SK-N-SH treated with all-trans-retinoic acid at 6 μM for 48 hours (cell line): ENCODE results near the gene ADAMTS17.

Source experiments
- ATAC-seq: fragments of 200-7000 bp; cut with Tn5 transposase; 3 replicates; pipeline ENCODE4 v1.9.1; 2020; ENCODE audit warnings: mild to moderate bottlenecking, moderate library complexity
- ARNTL ChIP-seq: fragments of 450-650 bp; formaldehyde crosslinking; IDR thresholded peaks from 2 replicates; pipeline ENCODE4 v1.5.0; 2020; ENCODE audit warnings: low read depth, mild to moderate bottlenecking, moderate library complexity, borderline replicate concordance
- BACH2 ChIP-seq: fragments of 250-450 bp; sonication (Bioruptor Pico); IDR thresholded peaks from 2 replicates; pipeline ENCODE4 v1.9.0; 2021; ENCODE audit warnings: mild to moderate bottlenecking, borderline replicate concordance
- CREB5 ChIP-seq: fragments of 250-450 bp; sonication (Bioruptor Pico); IDR thresholded peaks from 2 replicates; pipeline ENCODE4 v1.5.1; 2020; ENCODE audit warnings: low read depth, mild to moderate bottlenecking, moderate library complexity
- CSDC2 ChIP-seq: fragments of 250-450 bp; sonication (Bioruptor Pico); IDR thresholded peaks from 2 replicates; pipeline ENCODE4 v1.5.0; 2020; ENCODE audit warnings: mild to moderate bottlenecking, moderate library complexity
- ESRRG ChIP-seq: fragments of 250-450 bp; sonication (Bioruptor Pico); IDR thresholded peaks from 2 replicates; pipeline ENCODE4 v1.6.1; 2021; ENCODE audit warnings: mild to moderate bottlenecking
- GLIS3 ChIP-seq: fragments of 250-450 bp; sonication (Bioruptor Pico); IDR thresholded peaks from 2 replicates; pipeline ENCODE4 v1.5.0; 2020; ENCODE audit warnings: mild to moderate bottlenecking, moderate library complexity
- OSR1 ChIP-seq: fragments of 250-450 bp; sonication (Bioruptor Pico); IDR thresholded peaks from 2 replicates; pipeline ENCODE4 v1.8.0; 2022; ENCODE audit warnings: moderate library complexity, mild to moderate bottlenecking, inconsistent platforms
- PATZ1 ChIP-seq: fragments of 250-450 bp; sonication (Bioruptor Pico); IDR thresholded peaks from 2 replicates; pipeline ENCODE4 v1.8.0; 2020; ENCODE audit warnings: mild to moderate bottlenecking, moderate library complexity, borderline replicate concordance
- POU6F1 ChIP-seq: fragments of 250-450 bp; sonication (Bioruptor Pico); IDR thresholded peaks from 2 replicates; pipeline ENCODE4 v1.8.0; 2021; ENCODE audit warnings: low read depth, mild to moderate bottlenecking, moderate library complexity, borderline replicate concordance
- PPARA ChIP-seq: fragments of 250-450 bp; sonication (Bioruptor Pico); IDR thresholded peaks from 2 replicates; pipeline ENCODE4 v1.5.0; 2020; ENCODE audit warnings: mild to moderate bottlenecking, borderline replicate concordance
- RARB ChIP-seq: fragments of 250-450 bp; sonication (Bioruptor Pico); IDR thresholded peaks from 2 replicates; pipeline ENCODE4 v1.8.0; 2021; ENCODE audit warnings: mild to moderate bottlenecking, moderate library complexity
- SNAI2 ChIP-seq: fragments of 250-450 bp; sonication (Bioruptor Pico); IDR thresholded peaks from 2 replicates; pipeline ENCODE4 v1.5.0; 2020; ENCODE audit warnings: mild to moderate bottlenecking, moderate library complexity
- TCF4 ChIP-seq: fragments of 250-450 bp; sonication (Bioruptor Pico); IDR thresholded peaks from 2 replicates; pipeline ENCODE4 v1.8.0; 2021; ENCODE audit warnings: mild to moderate bottlenecking, moderate library complexity, borderline replicate concordance
- TOX ChIP-seq: fragments of 250-450 bp; sonication (Bioruptor Pico); IDR thresholded peaks from 2 replicates; pipeline ENCODE4 v1.8.0; 2021; ENCODE audit warnings: mild to moderate bottlenecking, moderate library complexity, borderline replicate concordance
- TSHZ2 ChIP-seq: fragments of 250-450 bp; sonication (Bioruptor Pico); IDR thresholded peaks from 2 replicates; pipeline ENCODE4 v1.5.0; 2020; ENCODE audit warnings: mild to moderate bottlenecking, moderate library complexity
- ZFP3 ChIP-seq: fragments of 250-450 bp; sonication (Bioruptor Pico); IDR thresholded peaks from 2 replicates; pipeline ENCODE4 v1.5.0; 2020; ENCODE audit warnings: mild to moderate bottlenecking, moderate library complexity
- ZFP30 ChIP-seq: fragments of 450-650 bp; formaldehyde crosslinking; IDR thresholded peaks from 2 replicates; pipeline ENCODE4 v1.5.0; 2022; ENCODE audit warnings: mild to moderate bottlenecking, moderate library complexity
- ZNF8 ChIP-seq: fragments of 450-650 bp; formaldehyde crosslinking; IDR thresholded peaks from 2 replicates; pipeline ENCODE4 v1.5.0; 2020; ENCODE audit warnings: mild to moderate bottlenecking, moderate library complexity
- TF ChIP-seq, protein P1 (sequence below): fragments of 250-450 bp; sonication (Bioruptor Pico); IDR thresholded peaks from 2 replicates; pipeline ENCODE4 v1.5.1; 2021; ENCODE audit warnings: mild to moderate bottlenecking, moderate library complexity

The ADAMTS17 gene

DNA sequence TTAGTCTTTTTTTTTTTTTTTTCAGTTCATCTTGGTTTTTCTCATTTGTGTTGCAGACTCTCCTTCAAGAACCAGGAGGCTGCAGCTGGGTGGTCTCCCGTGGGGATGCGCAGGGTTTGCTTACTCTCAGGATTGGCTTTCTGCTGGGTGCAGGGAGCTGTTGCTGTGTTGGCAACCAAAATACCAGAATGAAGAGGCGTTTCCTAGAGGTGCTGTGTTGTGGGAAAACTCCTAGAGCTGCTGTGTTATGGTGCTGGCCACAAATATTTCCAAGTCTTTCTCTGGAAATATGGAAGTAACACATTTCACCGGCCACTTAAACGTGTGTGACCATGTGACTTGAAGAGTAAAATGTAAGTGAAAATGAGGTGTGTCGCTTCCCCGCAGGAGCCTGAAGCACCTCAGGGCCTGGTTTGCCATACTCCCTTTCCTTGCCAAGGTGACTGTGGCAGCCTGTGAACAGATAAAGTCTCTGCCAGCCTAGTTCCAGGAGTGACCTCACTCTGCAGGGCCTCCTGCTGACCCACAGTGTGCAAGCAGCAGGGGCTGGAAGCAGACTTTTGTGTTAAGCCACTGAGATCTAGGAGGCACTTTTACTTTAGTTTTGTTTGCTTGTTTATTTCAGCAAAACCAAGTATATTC, 258.9 kb downstream of the ADAMTS17 start:
- ATAC-seq = no peak
- TF ChIP-seq PATZ1 (CRISPR knock-in tag) = no peak
- no peak for TF ChIP-seq RARB (CRISPR knock-in tag)
- no peak for TF ChIP-seq ESRRG (CRISPR knock-in tag)
- TF ChIP-seq, protein P1, sequence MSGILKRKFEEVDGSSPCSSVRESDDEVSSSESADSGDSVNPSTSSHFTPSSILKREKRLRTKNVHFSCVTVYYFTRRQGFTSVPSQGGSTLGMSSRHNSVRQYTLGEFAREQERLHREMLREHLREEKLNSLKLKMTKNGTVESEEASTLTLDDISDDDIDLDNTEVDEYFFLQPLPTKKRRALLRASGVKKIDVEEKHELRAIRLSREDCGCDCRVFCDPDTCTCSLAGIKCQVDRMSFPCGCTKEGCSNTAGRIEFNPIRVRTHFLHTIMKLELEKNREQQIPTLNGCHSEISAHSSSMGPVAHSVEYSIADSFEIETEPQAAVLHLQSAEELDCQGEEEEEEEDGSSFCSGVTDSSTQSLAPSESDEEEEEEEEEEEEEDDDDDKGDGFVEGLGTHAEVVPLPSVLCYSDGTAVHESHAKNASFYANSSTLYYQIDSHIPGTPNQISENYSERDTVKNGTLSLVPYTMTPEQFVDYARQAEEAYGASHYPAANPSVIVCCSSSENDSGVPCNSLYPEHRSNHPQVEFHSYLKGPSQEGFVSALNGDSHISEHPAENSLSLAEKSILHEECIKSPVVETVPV (CRISPR knock-in tag) = no peak
- TF ChIP-seq SNAI2 (CRISPR knock-in tag) = no peak
- TF ChIP-seq TCF4 = no peak
- no peak for TF ChIP-seq GLIS3 (CRISPR knock-in tag)
- no peak for TF ChIP-seq OSR1
- no peak for TF ChIP-seq PPARA (CRISPR knock-in tag)

DNA sequence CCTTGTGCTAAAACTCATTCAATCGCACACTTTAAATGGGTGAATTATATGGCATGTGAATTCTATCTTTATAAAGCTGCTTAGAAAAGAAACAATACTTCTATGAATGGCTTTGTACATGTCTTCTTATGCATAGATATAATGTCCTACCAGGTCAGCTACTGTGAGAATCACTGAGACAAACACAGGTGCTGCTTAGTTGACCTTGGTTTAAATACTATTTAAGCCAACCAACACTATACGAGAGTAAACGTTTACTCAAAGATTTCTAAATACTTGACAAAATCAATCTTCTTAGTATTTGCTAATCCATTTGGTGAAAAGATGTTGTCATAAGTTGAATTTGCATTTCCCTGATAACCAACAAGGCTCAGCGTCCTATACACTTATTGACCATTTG, 260.3 kb downstream of the ADAMTS17 start:
- no peak for ATAC-seq
- TF ChIP-seq ESRRG (CRISPR knock-in tag) = no peak
- TF ChIP-seq, all 23 proteins: peak for 0

DNA sequence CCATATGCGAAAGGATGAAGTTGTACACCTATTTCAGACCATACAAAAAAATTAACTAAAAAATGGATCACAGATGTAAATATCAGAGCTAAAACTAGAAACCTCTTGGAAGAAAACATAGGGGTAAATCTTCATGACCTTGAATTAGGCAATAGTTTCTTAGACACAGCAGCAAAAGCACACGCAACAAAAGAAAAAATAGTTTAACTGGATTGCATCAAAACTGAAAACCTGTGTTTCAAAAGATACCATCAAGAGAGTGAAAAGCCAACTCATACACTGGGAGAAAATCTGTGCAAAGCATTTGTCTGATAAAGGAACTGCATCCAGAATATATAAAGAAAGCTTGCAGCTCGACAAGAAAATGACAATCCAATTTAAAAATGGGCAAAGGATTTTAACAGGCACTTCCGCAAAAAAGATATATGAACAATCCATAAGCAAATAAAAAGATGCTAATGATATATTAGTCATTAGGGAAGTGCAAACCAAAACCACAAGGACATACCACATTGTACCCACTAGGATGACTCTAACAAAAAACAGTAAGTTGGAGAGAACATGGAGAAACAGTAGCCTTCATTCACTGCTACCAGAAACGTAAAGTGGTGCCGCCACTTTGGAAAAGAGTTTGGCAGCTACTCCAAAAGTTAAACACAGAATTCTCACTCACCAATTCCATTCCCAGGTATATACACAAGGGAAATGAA, 263.1 kb downstream of the ADAMTS17 start:
- no peak for ATAC-seq
- TF ChIP-seq RARB (CRISPR knock-in tag) = no peak
- TF ChIP-seq, protein P1 (CRISPR knock-in tag) = no peak
- TF ChIP-seq TCF4 = no peak
- TF ChIP-seq CSDC2 (CRISPR knock-in tag) = no peak
- TF ChIP-seq OSR1 = no peak
- no peak for TF ChIP-seq POU6F1 (CRISPR knock-in tag)
- no peak for TF ChIP-seq CREB5 (CRISPR knock-in tag)
- no peak for TF ChIP-seq GLIS3 (CRISPR knock-in tag)
- no peak for TF ChIP-seq ARNTL (CRISPR knock-in tag)
- TF ChIP-seq ESRRG (CRISPR knock-in tag) = no peak
- TF ChIP-seq PPARA (CRISPR knock-in tag) = no peak

DNA sequence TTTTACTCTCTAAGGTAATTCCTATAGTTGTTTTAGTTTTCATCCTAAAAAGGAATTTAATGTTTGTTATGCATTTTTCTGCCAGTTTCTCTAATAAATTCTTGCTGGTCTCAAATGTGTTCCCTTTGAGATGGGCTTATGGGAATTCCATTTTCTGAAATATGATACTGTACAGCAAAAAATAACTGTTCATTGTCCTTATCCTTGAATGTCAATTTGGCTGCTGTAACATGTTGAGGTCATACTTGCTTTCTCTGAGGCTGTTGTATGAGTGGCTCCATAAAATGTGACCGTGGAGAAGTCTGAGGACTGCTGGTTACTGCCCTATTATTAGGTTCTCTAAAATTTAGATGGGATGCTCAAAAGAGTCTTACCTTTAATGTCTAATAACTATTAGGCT, 266.5 kb downstream of the ADAMTS17 start:
- no peak for ATAC-seq
- TF ChIP-seq PATZ1 (CRISPR knock-in tag) (no peak), BACH2 (no peak), TCF4 (no peak), ZFP3 (no peak), ZFP30 (CRISPR knock-in tag) (no peak), TSHZ2 (no peak), RARB (CRISPR knock-in tag) (no peak), POU6F1 (CRISPR knock-in tag) (no peak), TOX (CRISPR knock-in tag) (no peak), ZNF8 (no peak), SNAI2 (CRISPR knock-in tag) (no peak)
